Ovary (tissue), 10 donors: ENCODE data around the gene TAPBP. TPM values are rescaled to one million over a fixed set of nuclear protein-coding genes. Genes with fewer than 3 reads are reported as not detected.
"Not testable (repeated sequence)": the region's sequence is repeated elsewhere in the genome, so short reads cannot be mapped to it uniquely, and the experiment has no call there.

Source experiments
- DNase-seq, 5 donors: peaks; one replicate each; pipeline ENCODE4 v3.0.0-alpha.2; 2019 to 2020
- H3K27ac ChIP-seq, 2 donors: fragments of 200-600 bp; one replicate each; pipeline versions ENCODE4 v1.5.1 to v1.8.0; 2019 to 2022
- H3K27me3 ChIP-seq: fragments of 200-600 bp; one replicate; pipeline ENCODE4 v1.8.0; 2022
- H3K36me3 ChIP-seq: fragments of 200-600 bp; sonication (generic); one replicate; pipeline ENCODE4 v1.5.1; 2019
- H3K4me1 ChIP-seq: one replicate; pipeline ENCODE4 v1.8.1; 2013; ENCODE audit warnings: mild to moderate bottlenecking, moderate library complexity; ENCODE audit not compliant: insufficient read depth
- H3K4me3 ChIP-seq: fragments of 200-600 bp; sonication (generic); one replicate; pipeline ENCODE4 v1.5.1; 2017
- H3K9me3 ChIP-seq, 2 donors: fragments of 200-600 bp in 1 of 2; sonication (generic) in 1 of 2; one replicate each; pipeline versions ENCODE4 v1.5.1 to v1.8.1; 2013 to 2019; ENCODE audit warnings: mild to moderate bottlenecking in 1 of 2, moderate library complexity in 1 of 2
- EP300 ChIP-seq: sonication (generic); formaldehyde crosslinking; IDR thresholded peaks from one replicate; pipeline ENCODE4 v1.6.1; 2017; ENCODE audit warnings: antibody characterized with exemption
- POLR2A ChIP-seq: fragments of 450-650 bp; IDR thresholded peaks from one replicate; pipeline ENCODE4 v1.6.1; 2017; ENCODE audit warnings: antibody characterized with exemption, mild to moderate bottlenecking, moderate library complexity
- WGBS, 3 donors: extraction: QIAGEN DNeasy Blood & Tissue Kit in 1 of 3; methylation state at CpG; one replicate each; pipeline versions ENCODE4 v1.1.5 to v1.1.7; 2013 to 2017; 5-methylcytosine and 5-hydroxymethylcytosine counted together
- intact Hi-C, 4 donors: fragments of 100-400 bp; cut with DNase I; formaldehyde crosslinking; loops; one replicate each; pipeline versions ENCODE4 v1.11.0 to v1.15.1; 2022 to 2023
- long read RNA-seq, 3 donors: library from polyadenylated mRNA in 2 of 3; unstranded in 2 of 3; transcript quantifications; one replicate each; pipeline ENCODE4 v2.0.0 and lab custom pipeline, GENCODE V29; 2021 to 2026
- polyA plus RNA-seq, 2 donors: library from polyadenylated mRNA; stranded (reverse); fragments of 200-250 nt in 1 of 2; fragments of 350-450 nt in 1 of 2; fragmentation: Illumina TruSeq in 1 of 2; extraction: RNeasy Lipid Tissue Mini Kit (QIAGEN cat#74804) in 1 of 2; gene quantifications; one replicate each; pipeline ENCODE4 v1.2.3, GENCODE V29; 2013 to 2014
- total RNA-seq, 7 donors: library from RNA; depleted of rRNA in 2 of 7; stranded (reverse); fragments of >200 nt in 2 of 7; fragmentation: NEBNext Ultra II Directional in 3 of 7; extraction: Animal tissue kit (Norgen Biotek cat#: 25700) in 3 of 7; gene quantifications; one replicate each; pipeline versions ENCODE4 v1.1.0 to v1.2.4, GENCODE V29; 2016 to 2023
- TF ChIP-seq, protein P1 (sequence below), 3 donors: fragments of 450-650 bp in 2 of 3; fragments of 200-600 bp in 1 of 3; IDR thresholded peaks; one replicate each; pipeline versions ENCODE4 v1.5.1 to v1.8.0; 2016 to 2022; ENCODE audit warnings: antibody characterized with exemption in 3 of 3, mild to moderate bottlenecking in 1 of 3
- donor health status: DM: no; HTN: no; CAD: no; lungs with moderate emphysema.
- donor health status: DM: no; HTN: no; CAD: no.
- donor health status: Bipolar disorder and iron deficiency.
- donor health status: DM: yes; HTN: yes; CAD: no.
- donor health status: DM: no; HTN: no; CAD: no.
- donor health status: DM: yes; HTN: yes; CAD: no.

Gene TAPBP
- total RNA-seq = 100 to 1,000 TPM in 1 of 7 donors, 10 to 100 TPM in 6; 33.7 to 121 (median 66.9) TPM
- polyA plus RNA-seq = 10 to 100 TPM; 24.4 to 40.5 TPM
- long read RNA-seq, donor 1, transcript TAPBP-234 (8 exons, 3,759 nt) = major isoform, 31 of 86 reads
- long read RNA-seq, donor 1, partial matches to known transcripts = 21 of 86 reads
- long read RNA-seq, donor 1, other reads (novel, unspliced or antisense) = 29 of 86 reads
- long read RNA-seq, donor 2, transcript TAPBP-234 (8 exons, 3,759 nt) = major isoform, 8 of 10 reads
- long read RNA-seq, donor 2, partial matches to known transcripts = 0 of 10 reads
- long read RNA-seq, donor 2, other reads (novel, unspliced or antisense) = 0 of 10 reads
- long read RNA-seq, donor 3, transcript TAPBP-234 (8 exons, 3,759 nt) = major isoform, 53 of 126 reads
- long read RNA-seq, donor 3, partial matches to known transcripts = 29 of 126 reads
- long read RNA-seq, donor 3, other reads (novel, unspliced or antisense) = 44 of 126 reads

DNA sequence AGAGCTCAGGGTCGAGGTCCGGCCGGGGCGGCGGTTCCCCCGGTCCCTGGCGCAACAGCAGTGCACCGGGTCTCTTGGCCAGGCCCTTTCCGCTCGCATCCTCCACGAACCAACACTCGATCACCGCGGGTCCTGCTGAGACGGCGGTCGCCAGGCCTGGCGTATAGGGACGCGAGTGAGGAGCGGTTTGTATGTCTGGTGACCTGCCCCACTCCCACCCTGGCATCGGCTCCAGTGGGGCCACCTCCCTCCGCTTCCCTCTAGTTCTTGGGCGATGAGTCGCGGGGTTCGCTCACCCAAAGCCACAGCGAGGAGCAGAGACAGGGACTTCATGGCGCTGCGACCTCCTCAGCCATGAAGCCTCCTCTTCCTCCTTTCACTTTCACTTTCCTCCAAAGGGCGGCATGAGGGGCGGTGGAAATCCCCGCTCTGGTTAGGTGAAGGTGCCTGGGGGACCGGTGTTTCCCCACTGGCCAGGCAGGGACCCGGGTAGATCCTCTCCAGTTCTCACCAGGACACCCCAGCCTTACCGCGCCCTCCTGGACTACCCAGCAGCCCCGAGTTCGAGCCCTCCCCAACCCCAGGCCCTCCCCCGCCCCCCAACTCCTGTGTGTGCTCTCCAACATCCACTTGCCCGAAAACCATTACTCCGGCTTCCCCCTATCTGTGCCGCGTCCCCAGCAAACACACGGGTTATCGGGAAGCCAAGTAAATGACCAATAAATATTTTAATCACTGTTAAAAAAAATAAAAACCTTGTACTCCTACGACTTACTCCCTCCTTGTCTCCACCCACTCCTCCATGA is at the start of gene TAPBP:
TSS of gene TAPBP (minus strand) at position 370 of the 806 bp plus-strand sequence. CDS start at position 333, 37 bp downstream.
- peak; percentile 40 for TF ChIP-seq POLR2A
- TF ChIP-seq, protein P1, sequence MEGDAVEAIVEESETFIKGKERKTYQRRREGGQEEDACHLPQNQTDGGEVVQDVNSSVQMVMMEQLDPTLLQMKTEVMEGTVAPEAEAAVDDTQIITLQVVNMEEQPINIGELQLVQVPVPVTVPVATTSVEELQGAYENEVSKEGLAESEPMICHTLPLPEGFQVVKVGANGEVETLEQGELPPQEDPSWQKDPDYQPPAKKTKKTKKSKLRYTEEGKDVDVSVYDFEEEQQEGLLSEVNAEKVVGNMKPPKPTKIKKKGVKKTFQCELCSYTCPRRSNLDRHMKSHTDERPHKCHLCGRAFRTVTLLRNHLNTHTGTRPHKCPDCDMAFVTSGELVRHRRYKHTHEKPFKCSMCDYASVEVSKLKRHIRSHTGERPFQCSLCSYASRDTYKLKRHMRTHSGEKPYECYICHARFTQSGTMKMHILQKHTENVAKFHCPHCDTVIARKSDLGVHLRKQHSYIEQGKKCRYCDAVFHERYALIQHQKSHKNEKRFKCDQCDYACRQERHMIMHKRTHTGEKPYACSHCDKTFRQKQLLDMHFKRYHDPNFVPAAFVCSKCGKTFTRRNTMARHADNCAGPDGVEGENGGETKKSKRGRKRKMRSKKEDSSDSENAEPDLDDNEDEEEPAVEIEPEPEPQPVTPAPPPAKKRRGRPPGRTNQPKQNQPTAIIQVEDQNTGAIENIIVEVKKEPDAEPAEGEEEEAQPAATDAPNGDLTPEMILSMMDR (IDR thresholded peaks at IDR 0.05) = no peak
- Histone ChIP-seq H3K9me3 (no peaks in the 10 kb centered on the region), H3K4me3 (peak within 1 kb of the TSS; percentile 64), H3K4me1 (peaks cover 8% of the 10 kb centered on the region), H3K27me3 (no peaks in the 10 kb centered on the region), H3K36me3 (no peaks in the 10 kb centered on the region), H3K27ac (peak within 1 kb of the TSS; percentile 93 to 96)
- WGBS, 3 donors = 0% methylated on average over 47 of the region's 47 CpGs
- intact Hi-C loops = loop anchor here in 2 of 4 donors (10.0 kb wide), 2 partner anchors 101 to 111 kb away; partner anchors contain the start of genes CUTA (in 1 of the 2), PHF1 (in 1 of the 2) and SYNGAP1 (in 1 of the 2)
- DNase-seq = peak in 4 of 5 donors; percentile 55 to 73 (median 70)

DNA sequence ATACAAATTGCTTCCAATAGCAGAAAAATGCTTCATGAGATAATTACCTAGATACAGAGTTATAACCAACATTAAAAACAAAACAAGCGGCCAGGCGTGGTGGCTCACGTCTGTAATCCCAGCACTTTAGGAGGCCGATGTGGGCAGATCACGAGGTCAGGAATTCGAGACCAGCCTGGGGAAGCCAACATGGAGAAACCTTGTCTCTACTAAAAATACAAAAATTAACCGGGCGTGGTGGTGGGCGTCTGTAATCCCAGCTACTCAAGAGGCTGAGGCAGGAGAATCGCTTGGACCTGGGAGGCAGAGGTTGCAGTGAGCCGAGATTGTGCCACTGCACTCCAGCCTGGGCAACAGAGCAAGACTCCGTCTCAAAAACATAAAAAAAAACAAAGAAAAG is 49.6 kb upstream of the TAPBP start:
- intact Hi-C loops, H3K27me3 ChIP-seq, H3K36me3 ChIP-seq, DNase-seq, H3K4me3 ChIP-seq, H3K4me1 ChIP-seq, H3K27ac ChIP-seq, H3K9me3 ChIP-seq: not testable (repeated sequence)
- whole genome bisulfite sequencing, 3 donors = 58 to 74% (median 65%) methylated on average over 12 of the region's 12 CpGs

DNA sequence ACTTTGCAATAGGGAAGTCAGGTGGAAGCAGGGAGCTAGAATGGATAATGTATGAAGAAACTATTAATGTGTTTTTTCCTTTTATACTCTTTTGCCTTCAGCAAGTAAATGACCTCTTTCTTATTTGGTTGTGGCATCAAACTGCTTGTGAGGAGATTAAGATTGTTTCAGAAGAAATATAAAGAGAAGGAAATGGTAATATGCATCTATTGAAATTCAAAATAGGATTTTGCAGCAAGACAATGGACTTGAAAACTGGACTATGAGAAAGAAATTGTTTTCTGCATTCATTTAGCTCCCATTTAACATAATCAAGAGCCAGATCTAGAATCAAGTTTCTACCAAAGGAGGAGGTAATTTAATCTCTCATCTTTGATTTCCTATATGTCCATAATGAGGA is 45.5 kb upstream of the TAPBP start:
- intact Hi-C loops = no loop called here
- H3K27me3 ChIP-seq = no peaks in the 10 kb centered on the region
- no peaks in the 10 kb centered on the region for H3K9me3 ChIP-seq
- H3K4me1 ChIP-seq = no peaks in the 10 kb centered on the region
- no peak overlapping the region for H3K27ac ChIP-seq
- no peak for DNase-seq
- no peak for TF ChIP-seq EP300
- no peak for TF ChIP-seq POLR2A
- TF ChIP-seq, protein P1 (IDR thresholded peaks at IDR 0.05) = no peak
- no peaks in the 10 kb centered on the region for H3K36me3 ChIP-seq
- no peak overlapping the region for H3K4me3 ChIP-seq

DNA sequence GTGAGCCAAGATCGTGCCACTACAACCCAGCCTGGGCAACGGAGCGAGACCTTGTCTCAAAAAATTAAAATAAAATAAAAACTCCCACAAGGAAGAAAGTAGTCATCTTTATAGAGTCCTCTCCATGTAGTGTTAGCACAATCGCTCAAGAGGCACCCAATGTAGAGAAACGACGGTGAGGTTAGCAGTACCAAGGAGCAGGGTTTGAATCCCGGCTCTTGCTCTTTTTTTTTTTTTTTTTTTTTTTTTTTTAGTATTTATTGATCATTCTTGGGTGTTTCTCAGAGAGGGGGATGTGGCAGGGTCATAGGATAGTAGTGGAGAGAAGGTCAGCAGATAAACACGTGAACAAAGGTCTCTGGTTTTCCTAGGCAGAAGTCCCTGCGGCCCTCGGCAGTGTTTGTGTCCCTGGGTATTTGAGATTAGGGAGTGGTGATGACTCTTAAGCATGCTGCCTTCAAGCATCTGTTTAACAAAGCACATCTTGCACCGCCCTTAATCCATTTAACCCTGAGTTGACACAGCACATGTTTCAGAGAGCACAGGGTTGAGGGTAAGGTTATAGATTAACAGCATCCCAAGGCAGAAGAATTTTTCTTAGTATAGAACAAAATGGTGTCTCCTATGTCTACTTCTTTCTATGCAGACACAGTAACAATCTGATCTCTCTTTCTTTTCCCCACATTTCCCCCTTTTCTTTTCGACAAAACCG is 43.4 kb upstream of the TAPBP start:
- H3K36me3 ChIP-seq, intact Hi-C loops, H3K4me1 ChIP-seq, H3K27ac ChIP-seq, H3K27me3 ChIP-seq, H3K9me3 ChIP-seq, H3K4me3 ChIP-seq, DNase-seq: not testable (repeated sequence)
- WGBS, 3 donors = 62 to 66% (median 63%) methylated on average over 13 of the region's 13 CpGs

DNA sequence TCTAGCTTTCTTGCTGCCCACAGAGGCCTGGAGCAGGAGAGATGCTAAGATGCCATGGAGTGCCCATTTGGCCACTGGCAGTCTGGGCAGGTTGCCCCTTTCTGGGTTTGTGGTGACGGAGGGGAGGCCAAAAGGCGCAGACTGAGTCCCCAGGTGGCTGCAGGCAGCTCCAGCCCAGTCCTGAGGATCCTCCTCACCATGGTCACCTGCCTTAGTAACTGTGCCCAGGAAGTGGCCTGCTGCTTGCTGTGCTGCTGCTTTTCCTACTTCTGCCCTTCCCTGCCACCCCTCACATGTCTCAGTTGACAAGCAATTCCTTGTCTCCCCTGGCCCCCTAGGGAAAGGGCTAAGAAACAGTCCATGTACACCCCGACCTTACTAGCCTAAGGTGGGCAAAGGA is 42.4 kb upstream of the TAPBP start:
- TF ChIP-seq POLR2A (no peak), EP300 (no peak)
- TF ChIP-seq, protein P1 (IDR thresholded peaks at IDR 0.05) = no peak
- no peak overlapping the region for H3K4me3 ChIP-seq
- H3K9me3 ChIP-seq = no peaks in the 10 kb centered on the region
- H3K27ac ChIP-seq = no peak overlapping the region
- no peaks in the 10 kb centered on the region for H3K4me1 ChIP-seq
- no peaks in the 10 kb centered on the region for H3K27me3 ChIP-seq
- intact Hi-C loops = no loop called here
- WGBS, 3 donors = 65 to 68% (median 68%) methylated on average over 3 of the region's 3 CpGs
- no peaks in the 10 kb centered on the region for H3K36me3 ChIP-seq
- DNase-seq = no peak

DNA sequence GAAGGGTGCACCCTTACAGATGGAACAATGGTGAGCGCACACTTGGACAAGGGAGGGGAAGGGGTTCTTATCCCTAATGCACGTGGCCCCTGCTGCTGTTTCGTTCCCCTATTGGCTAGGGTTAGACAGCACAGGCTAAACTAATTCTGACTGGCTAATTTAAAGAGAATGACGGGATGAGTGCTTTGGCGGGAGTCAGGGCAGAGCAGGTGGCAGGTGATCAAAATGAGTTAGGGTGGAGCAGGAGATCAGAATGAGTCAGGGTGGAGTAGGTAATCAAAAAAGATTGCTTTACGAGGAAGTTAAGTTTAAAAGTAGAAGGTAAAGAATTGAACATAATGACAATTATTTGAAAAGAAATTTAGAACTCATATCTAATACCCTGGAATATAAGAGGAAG is 42.0 kb upstream of the TAPBP start:
- WGBS, 3 donors = 84 to 93% (median 87%) methylated on average over 6 of the region's 6 CpGs
- H3K4me3 ChIP-seq, H3K4me1 ChIP-seq, DNase-seq, H3K27ac ChIP-seq, intact Hi-C loops, H3K27me3 ChIP-seq, H3K36me3 ChIP-seq, H3K9me3 ChIP-seq: not testable (repeated sequence)
